RWPE1 (cell line): Measurements from ENCODE around the gene TCTN1.
A peak's percentile ranks its signal among the peaks of the same experiment; 100 is the strongest.
"Not testable (repeated sequence)": the region's sequence is repeated elsewhere in the genome, so short reads cannot be mapped to it uniquely, and the experiment has no call there.

ENCODE experiments used
- CTCF ChIA-PET: fragments of 350-600 bp; sonication (Branson Sonifier 250); formaldehyde crosslinking; extraction: SDS; loops from one replicate; lab custom pipeline; 2021; lab: Yijun Ruan, JAX
- POLR2A ChIA-PET: fragments of 400-600 bp; formaldehyde crosslinking; extraction: SDS; loops from one replicate; lab custom pipeline; 2020; ENCODE audit warnings: antibody characterized with exemption; ENCODE audit not compliant: low non-redundant PET; lab: Yijun Ruan, JAX
- DNase-seq: peaks from one replicate; pipeline ENCODE4 v3.0.0; 2012; ENCODE audit warnings: low spot score
- H3K27ac ChIP-seq: fragments of 450-650 bp; 2 replicates; pipeline ENCODE4 v1.5.1; 2017
- CTCF ChIP-seq: fragments of 450-650 bp; conservative IDR thresholded peaks from 2 replicates; pipeline ENCODE4 v1.5.1; 2017; ENCODE audit warnings: low read depth, mild to moderate bottlenecking

Gene TCTN1

GRCh38 chr12:110638796-110639195 lies 24.9 kb downstream of the TCTN1 start:
- POLR2A ChIA-PET: interaction anchor here (0.6 kb wide), 1 partner anchor 781 kb away, joined by 3 read pairs; no protein-coding TSS in a partner anchor
- CTCF ChIA-PET: no interaction called here
- no peak for TF ChIP-seq CTCF
- no peak for DNase-seq
- H3K27ac ChIP-seq: no peak overlapping the region

GRCh38 chr12:110639336-110640141 lies 25.6 kb downstream of the TCTN1 start:
- CTCF ChIA-PET: no interaction called here
- no peak for TF ChIP-seq CTCF
- peak; percentile 23 for DNase-seq
- POLR2A ChIA-PET: no interaction called here
- no peak overlapping the region for H3K27ac ChIP-seq

GRCh38 chr12:110640275-110641025 lies 26.5 kb downstream of the TCTN1 start:
- DNase-seq: no peak
- POLR2A ChIA-PET: no interaction called here
- CTCF ChIA-PET: interaction anchor here (0.6 kb wide), 2 partner anchors 258 to 468 kb away, joined by 3 to 7 read pairs; no protein-coding TSS in a partner anchor
- no peak for TF ChIP-seq CTCF
- no peak overlapping the region for H3K27ac ChIP-seq

- ChIA-PET CTCF (no interaction called here), POLR2A (no interaction called here)
- TF ChIP-seq CTCF: no peak
- DNase-seq: no peak
- H3K27ac ChIP-seq: no peak overlapping the region
These were observed 27.6 kb downstream of the TCTN1 start for GRCh38 chr12:110641521-110641920.

GRCh38 chr12:110647631-110648040 lies 33.7 kb downstream of the TCTN1 start:
- DNase-seq: no peak
- ChIA-PET CTCF (no interaction called here), POLR2A (no interaction called here)
- TF ChIP-seq CTCF: no peak
- H3K27ac ChIP-seq: no peak overlapping the region

- ChIA-PET POLR2A (no interaction called here), CTCF (no interaction called here)
- no peak overlapping the region for H3K27ac ChIP-seq
- DNase-seq: no peak
- no peak for TF ChIP-seq CTCF
These were observed 35.5 kb downstream of the TCTN1 start for GRCh38 chr12:110649341-110649847.

- CTCF ChIA-PET, DNase-seq, H3K27ac ChIP-seq, POLR2A ChIA-PET: not testable (repeated sequence)
These were observed 40.3 kb downstream of the TCTN1 start for GRCh38 chr12:110654238-110654637.
